Stimulated activated CD4-positive, alpha-beta T cell treated with anti-CD3 and anti-CD28 coated beads, Interleukin-12 subunit alpha, Interleukin-12 subunit beta, amount 100 ng/mL, for 4 hours (primary cell): ENCODE measurements around the gene AHCYL1.

ENCODE experiments used
- DNase-seq: peaks from one replicate; pipeline ENCODE4 v3.0.0-alpha.2; 2020

Gene AHCYL1

DNA sequence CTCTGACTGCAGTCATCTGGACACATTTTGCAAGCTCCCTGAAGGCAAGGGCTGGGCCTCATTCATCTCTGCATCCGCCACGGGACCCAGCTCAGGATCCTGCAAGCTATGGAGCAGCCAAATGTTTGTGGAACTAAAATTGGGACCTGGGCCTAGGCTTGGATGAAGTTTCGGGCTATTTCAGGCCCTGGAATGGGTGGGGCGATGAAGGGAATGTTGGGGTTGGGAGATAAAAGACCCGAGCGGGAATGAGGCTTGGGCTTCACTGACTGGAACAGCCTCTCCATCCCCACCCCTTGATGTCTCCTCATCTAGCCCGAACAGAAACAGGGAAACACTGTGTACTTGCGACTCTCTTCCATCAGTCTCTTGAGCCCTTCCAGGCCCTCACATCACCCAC, 7.3 kb upstream of the AHCYL1 start:
- no peak for DNase-seq

DNA sequence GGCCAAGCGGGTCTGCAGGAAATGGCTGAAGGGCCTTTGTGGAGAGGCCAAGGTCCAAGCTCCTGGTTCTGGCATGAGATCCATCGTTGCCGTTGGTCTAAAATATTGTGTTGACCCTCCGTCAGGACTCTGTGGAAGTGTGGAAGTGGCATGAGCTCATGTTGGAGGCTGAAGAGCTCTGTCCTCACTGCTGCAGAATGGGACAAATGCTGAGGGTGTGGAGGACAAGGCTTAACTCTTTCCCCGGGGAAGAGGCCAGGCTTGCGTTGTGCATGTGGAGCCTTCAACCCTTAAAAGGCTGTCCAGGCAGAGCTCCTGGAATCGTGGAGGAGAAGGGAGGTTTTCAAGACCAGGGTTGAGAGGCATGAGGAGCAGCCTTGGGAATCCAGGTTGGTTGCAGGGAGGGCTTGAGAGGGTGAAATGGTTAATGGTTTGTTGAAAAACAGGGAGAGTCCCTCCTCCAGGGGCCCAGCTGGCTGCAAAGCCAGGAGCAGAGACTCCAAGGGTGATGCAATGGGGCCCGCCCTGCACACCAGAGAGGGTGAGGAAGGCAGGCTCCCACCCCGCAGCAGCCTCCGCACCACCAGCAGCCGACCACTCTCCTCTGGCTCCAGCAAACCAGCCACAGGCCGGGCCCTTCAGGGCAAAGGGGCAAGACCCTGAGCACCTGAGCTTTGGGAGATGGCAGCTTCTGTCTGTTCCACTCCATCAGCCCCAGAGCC, 6.7 kb upstream of the AHCYL1 start:
- no peak for DNase-seq

DNA sequence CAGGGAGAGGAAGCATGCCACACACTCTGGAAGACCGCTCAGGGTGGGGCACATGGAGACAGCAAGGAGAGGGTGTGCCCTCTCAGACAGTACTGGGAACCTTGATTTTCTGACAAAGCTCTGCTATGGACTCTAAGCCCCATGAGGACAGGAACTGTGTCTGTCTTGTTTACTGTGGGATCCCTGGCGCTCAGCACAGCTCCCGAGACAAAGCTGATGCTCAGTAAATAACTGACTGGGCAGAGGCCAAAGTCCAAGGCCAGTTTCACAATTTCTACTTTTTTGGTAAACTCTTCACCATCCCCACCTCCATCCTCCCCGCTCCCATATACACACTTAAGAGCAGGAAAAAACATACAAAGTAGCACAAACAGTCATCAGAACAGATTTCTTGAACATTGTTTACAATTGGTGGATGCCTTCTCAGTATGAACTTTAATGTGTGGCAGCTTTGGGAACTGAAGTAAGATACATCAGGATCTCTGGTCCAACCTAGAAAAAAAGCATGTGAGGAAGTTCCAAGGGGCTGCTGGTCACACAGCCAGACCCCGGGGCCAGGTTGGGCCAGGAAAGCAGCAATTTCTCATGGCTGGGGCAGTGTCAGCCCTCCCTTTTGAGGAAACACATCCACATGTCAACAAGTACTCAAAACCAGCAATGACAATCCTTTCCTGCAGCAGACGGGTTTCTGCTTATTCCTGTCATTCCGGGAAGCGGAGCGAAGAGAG, 5.6 kb upstream of the AHCYL1 start:
- DNase-seq, result no peak

DNA sequence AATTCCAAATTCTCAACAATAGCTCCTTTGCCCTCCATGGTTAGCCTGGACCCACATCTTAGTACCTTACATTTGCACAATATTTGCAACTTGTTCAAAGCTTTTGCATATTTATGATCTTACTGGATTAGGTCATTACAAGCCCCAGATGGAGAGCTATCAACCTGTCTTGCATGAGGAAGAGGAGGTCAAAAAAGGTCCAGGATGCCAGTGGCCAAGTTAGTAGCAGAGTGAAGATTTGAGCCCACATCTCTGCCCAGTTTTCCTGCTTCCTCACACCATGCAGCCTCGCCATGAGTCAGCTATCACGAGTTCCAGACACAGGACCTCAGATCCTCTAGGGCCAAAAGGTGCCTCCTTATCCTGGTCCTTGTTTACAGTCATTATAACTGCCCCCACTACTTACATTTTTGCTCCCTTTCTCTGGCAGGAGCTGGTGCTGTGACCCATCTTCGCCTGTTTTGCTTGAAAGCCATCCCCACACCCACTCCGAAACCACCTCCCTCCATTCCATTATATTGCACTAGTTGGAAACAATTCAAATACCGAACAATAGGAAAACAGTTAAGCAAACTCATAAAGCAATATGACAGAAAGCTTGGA, 5.0 kb upstream of the AHCYL1 start:
- DNase-seq, result no peak

DNA sequence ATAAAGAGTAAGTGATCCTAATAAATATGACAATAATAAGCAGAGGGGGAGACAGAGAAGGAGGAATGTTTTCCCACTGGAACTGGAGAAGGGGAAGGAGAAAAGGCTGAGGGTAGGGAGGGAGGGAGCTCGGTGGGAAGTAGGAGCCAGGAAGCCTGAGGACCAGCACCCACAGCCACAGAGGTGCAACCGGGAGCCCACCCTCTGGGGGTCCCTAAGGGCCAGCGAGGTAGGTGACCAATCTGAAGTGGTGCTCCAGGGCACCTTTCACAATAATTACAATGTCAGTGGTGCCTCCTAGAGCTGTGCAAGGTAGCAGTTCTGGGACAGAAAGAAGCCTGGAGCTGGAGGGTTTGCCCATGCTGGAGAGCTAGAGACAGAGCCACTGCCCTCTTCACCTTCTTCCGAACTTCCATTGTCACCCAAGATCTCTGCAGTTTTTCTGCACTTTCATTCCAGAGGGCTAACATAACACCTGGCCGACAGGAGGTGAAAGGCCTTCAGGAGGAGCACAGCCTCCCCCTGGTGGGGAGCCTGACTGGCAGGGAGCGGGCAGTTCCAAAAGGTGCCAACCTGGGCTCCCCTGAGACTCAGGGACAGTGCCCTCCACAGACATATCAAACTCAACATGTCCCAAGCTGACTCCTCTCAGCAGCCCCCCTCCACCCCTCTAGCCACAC, 4.1 kb upstream of the AHCYL1 start:
- no peak for DNase-seq

DNA sequence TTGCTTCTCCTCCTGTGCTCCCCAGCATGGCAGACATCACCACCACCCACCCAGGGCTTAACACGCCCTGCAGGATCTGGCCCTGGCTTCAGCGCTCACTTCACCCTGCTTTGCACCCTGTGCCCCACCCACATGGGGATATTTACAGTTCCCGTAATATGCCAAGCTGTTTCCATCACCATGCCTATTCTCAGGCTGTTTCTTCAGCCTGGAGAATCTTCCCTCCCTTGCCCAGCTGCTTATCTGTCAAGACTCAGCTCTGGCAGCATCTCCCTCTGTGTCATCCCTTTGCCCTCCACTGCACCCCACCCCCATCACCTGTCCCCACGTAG, 3.6 kb upstream of the AHCYL1 start:
- no peak for DNase-seq

DNA sequence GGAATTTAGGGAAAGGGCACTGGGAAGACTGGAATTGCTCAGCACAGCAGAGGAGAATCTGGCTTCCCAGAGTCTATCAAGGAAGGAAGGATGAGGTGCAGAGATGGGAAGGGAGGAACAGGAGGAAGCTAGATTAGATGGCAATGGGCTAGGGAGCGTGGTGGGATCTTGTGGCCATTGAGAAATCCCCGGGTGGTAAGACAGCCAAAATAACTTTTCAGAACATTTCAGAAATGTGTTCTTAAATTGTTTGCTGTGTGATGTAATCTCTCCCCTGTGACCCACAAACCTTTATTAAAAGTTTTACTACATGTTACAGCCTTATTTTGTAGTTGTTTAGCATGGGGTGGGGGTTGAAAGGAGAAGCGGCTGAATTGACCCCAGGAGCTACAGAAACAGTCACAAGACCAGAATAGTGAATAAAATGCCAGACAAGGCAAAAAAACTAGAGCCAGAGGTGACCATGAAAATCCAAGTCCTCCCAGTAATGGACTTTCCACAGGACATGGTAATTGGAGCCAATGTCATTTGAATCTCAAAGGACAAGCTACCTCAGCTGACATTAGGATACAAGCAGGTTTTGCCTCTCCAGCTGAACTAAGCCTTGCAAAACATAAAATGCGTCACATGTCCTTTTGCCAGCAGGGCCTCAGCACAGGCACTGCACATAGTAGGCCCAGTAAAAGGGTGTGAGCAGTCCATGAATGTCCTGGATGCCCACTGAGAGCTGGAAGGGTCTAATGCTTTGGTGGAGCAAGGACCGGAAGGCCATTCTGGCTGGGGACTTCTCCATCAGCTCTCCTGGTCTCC, 980 bp upstream of the AHCYL1 start:
- DNase-seq, result no peak

DNA sequence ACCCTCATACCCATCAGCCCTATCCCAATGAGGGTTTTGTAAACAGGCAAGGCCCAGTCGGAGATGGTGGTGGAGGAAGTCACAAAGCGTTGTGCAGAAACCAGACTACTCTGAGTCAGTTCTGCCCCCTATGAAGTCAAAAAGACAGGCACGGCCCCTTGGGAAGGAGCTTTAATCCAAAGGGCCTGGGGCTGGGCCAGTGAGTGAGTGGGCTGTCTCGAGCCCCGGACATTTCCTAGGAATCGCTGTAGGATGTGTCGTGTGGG, 442 bp upstream of the AHCYL1 start:
- no peak for DNase-seq

DNA sequence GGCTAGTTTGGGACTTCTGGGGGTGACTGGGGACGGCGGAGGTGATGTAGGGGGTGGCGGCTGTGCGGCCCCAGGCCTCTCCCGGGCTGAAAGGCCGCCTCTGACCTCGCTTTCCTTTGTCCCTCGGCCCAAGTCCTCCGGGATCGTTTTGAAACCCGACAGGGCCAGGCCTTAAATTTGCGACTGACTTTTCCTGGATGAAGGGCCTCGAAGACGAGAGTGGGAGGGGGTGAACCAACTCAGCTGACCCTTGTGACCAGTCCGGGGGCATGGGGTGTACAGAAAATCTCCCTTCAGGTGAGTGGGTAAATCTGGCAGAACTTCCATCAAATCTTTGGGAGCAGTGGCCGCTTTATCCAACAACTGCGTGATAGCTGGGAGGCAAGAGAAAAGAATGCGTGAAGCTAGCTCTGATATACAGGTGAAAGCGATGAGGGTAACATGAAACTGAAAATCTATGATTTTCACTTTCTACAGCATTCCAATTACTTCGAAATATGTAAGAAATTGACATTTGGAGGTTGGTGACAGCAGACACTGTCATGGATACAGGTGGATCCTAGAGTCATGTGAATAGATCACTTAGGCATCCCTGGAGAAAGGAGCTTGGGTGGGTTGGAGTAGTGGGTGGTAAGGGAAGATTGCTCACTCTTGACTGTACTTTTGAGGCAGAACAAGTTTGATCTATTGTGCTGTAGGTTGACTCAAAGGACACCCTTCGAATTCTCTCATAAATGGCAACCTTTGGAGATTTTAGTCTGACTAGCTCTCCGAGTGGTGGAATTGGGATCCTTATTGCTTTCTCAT, 885 bp downstream of the AHCYL1 start:
- DNase-seq, result no peak

DNA sequence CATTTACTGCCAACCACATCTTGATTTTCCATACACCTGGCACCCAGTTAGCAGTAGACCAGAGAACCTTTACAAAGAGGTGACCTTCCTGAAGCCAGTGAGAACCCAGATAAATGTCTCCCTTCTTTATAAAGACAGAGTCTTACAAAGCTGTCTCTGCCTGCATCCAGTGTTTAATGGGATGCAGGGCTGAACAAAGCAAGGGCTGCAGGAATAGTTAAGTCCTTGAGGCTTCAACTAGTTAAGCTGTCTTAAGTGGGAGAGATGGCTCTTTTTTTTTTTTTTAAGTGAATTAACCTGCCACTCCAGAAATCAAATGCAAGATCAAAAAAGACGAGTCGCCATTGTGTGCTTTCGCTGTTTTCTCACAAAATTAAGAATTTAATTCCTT, 1.5 kb downstream of the AHCYL1 start:
- DNase-seq, result no peak

DNA sequence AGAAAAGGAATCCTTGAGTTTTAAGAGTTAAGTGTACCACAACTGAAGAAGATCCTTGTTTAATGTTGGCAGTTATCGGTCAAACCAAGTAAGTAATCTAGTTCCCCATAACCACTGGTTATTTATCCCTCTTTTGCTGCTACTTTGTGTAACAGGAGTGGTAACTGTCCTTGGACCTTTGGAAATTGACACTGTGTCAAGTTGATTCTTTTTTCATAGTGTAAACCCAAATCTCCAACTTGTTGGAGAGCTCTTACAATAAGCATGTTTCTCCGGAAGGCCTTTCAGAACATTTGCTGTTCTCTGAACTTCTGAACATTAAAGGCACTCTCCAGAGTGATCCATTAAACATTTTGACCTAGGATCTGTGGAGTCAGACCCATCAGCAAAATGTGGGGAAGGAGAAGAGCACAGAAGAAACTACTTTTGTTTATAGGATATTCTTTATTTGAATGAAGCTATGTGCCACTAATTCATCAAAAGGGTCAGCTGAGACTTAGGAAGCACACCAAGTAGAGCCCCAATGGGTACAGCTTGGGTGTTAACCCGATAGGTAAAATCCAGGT, 3.9 kb downstream of the AHCYL1 start:
- DNase-seq, result no peak

DNA sequence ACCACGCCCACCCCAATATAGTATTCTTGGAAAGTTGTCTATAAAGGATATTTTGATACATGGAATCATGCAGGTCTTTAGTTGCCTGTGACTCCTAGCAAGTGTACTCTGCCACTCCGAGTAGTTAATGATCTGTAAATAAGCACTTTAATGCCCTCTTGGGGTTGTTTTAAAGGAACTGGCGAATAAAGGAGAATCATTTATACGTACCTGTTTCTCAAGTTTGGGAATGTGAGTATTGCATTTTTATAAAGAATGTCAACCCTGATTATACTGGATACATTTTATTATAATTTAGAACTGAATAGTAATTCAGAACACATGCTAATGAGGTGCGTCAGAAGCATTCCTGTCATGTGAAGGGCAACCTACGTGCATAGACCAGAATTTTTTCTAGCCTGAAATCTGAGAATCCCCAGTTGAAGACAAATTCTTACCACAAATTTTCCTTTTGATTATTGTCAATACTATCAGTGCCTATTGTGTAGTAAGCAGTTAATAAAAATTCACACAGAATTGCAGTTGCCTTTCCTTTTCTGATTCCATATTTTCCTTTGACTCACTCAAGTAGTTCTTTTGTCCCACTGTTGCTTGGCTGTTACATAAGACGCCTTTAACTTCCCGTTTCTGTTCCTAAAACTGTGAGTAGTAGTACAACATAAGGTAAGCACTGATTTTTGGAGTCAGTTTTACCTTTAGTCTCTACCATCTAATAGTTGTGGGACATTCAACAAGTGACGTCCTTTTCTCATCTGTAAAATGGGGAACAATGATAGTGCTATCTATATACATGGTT, 5.1 kb downstream of the AHCYL1 start:
- no peak for DNase-seq

DNA sequence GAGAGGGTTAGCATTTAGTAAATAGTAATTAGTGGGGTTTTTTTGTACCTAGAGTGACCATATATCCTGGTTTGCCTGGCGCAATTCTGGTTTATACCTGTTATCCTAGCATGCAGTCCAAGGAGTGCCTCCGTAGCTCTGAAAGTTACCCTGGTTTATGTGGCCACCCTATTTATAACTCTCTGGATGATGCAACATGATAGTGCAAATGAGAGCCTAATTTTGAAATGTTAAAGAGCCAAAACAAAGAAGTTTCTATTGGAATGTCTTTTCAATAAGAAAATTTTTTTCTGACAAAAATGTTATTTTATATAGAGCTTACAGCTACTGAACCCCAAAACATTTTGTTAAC, 5.7 kb downstream of the AHCYL1 start:
- DNase-seq, result no peak

DNA sequence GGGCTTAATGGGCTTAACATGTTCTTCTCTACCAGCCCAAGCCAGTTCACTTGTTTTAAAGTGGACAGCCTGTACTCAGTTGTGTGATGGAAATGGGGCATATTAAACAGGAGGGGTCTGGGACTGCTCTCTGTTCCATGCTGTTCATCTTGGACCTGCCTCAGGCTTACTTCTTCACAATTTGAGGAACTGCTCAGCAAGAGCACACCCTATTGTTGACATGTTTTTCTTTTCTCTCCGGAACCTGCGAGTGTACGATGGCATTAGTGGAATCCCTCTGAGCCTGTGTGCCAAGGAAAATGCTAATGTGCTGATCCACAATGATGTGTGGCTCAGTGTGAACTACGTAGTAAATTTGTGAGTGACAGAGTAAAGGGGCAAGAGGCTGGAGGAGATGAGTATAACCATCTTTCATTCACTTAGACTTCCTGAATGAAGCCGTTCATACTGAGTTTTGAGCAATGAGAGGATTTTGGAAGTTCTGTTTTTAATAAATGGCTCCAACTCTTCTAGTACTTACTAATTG, 6.9 kb downstream of the AHCYL1 start:
- DNase-seq, result no peak

DNA sequence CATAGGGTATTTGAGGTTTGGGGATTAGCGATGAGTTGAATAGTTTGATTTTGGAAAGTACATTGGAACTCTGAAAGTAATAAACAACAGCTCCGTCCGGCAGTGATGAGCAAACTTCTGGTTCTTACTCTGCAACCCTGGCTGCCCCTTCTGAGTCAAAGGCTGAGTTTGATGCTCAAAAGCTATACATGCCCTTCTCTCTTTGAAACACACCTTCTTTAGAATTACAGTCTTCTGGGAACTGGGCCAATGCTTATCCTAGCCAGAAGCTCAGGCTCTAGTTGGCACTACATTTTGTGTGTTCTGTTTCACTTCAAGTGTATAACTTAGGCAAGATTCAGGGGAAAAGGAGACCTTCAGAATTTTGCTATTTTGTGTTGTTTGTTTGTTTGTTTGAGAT, 9.3 kb downstream of the AHCYL1 start:
- DNase-seq, result no peak

DNA sequence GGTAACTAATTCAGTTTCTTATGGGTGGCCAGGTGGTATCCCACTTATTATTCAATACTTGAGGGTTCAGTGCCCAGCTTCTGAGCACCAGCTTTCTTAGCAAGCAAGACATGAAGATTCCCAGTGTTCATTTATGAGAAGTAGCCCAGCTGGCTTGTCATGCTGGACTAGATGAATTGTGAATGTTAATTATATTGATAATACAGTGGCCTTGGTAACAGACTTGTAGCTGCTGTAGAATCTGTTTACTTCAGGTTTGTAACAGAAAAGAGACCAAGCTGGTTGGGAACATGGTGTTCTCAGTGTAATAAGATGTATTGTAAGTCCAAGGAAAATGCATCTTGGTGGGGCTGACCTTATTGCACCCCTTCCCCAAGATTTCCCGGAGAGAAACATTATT, 10.1 kb downstream of the AHCYL1 start:
- no peak for DNase-seq

DNA sequence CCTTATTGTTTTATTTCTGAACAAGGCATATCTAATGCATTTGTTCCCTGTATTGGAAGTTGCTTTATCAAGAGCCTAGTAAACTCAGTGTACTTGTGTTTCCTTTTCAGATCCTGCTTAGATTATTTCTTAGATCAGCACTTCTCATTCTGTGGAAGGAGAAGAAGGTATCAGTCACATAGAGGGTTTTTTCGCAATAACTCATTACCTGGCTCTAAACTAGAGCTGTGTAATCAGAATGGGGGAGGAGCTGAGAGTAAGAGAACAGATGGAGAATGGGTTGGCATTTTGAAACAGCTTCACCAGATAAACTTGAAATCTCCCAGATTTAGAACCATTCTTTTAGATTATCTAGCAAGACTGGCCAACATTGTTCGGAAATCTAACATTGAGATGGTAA, 11.0 kb downstream of the AHCYL1 start:
- DNase-seq, result no peak

DNA sequence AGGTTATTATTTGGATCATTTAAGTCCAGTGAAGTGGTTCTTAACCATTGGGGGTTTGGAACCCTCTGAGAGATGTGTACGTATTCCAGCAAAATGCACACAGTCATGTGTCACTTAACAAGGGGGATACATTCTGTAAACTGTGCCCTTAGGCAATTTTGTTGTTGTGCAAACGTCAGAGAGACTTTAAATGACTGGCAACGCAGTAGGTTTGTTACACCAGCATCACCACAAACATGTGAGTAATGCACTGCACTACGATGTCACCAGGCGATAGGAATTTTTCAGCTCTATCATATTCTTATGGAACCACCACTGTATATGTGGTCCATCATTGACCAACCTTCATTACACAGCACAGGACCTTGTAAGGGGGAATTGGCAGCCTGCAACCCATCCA, 11.9 kb downstream of the AHCYL1 start:
- DNase-seq, result no peak

DNA sequence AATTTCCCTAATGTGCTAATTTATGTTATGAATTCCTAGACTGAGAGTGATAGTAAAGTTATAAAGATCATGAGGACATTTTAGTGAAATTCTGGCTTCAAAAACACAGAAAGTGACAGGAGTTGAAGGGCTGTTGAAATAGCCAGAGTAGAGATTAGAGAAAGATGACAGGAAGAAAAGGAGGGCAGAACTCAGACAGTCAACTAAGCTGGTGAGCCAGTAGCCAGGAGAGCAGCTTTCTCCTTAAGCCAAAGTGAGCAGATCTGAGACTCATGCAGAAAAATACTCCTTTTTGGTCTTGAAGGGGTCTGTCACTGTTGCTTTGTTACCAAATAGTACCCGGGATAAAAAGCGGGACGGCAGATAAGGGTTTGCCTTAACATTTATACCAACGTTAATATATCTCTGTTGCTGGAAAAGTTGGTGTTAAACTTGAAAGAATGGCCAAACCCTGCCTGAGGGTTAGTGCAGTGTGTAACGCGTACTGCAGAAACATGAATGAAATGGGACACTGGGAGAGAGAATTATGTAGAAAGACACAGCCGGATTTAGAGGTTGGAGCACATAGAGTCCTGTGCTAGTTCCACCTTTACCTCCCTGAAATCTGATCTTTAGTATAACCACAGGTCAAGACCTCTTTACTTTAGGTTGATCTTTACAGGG, 12.8 kb downstream of the AHCYL1 start:
- no peak for DNase-seq

DNA sequence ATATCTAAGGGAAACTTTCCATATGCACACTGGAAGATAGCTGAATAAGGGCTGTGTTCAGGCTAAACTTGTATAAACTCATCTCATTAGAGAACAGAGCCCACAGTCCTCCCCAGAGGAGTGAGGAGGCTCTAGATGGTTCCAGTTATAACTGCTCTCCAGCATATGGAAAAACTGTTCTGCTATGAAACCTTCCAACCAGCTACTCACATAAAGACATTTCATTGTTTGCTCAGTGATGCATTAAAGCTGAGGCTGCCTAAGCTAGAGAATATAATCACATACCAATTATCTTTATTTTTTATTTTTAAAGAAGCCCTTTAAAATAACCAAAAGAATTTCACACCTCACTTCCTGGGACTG, 13.3 kb downstream of the AHCYL1 start:
- no peak for DNase-seq

DNA sequence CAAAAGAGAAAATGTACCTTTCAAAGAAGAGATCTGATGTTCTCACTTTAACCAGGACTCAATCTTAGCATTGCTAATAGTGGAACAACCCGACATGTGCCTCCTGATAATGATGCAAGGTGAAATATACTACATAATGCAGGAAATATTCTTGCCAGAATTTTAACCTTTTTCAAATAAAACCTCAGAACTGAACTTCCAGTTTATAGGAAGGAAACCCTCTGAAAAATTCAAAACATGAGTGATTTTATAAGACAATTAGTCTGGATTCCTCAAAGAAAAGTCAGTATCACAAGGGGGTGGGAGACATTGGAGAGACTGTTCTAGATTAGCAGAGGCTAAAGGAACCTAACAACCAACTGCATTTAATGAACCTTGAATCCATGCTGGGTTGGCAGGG, 18.1 kb downstream of the AHCYL1 start:
- DNase-seq, result no peak
